CD14-positive monocyte (primary cell): ENCODE measurements around the gene RGS2. TPM values are rescaled to one million over a fixed set of nuclear protein-coding genes. Genes with fewer than 3 reads are reported as not detected.

ENCODE experiments used
- DNase-seq, 3 donors: peaks; one replicate each; pipeline ENCODE4 v3.0.0-alpha.2; 2011 to 2022
- H2AFZ ChIP-seq: 2 replicates; pipeline ENCODE4 v1.6.0; 2012; ENCODE audit warnings: mild to moderate bottlenecking, low read depth, low read length, inconsistent platforms; ENCODE audit not compliant: insufficient read depth, poor library complexity, severe bottlenecking
- H3K27ac ChIP-seq, 2 donors: 1 replicate in 1 of 2; 2 replicates in 1 of 2; pipeline ENCODE4 v1.5.1; 2012 to 2013; ENCODE audit warnings: low read length in 2 of 2, control low read depth in 1 of 2, inconsistent platforms in 1 of 2, low read depth in 1 of 2, mild to moderate bottlenecking in 1 of 2
- H3K27me3 ChIP-seq, 2 donors: one replicate each; pipeline versions ENCODE4 v1.6.0 to v1.6.1; 2011 to 2013; ENCODE audit warnings: low read length in 2 of 2; ENCODE audit not compliant: control insufficient read depth in 2 of 2, insufficient read depth in 2 of 2
- H3K36me3 ChIP-seq, 2 donors: replicated peaks in 1 of 2; 1 replicate in 1 of 2; 2 replicates in 1 of 2; pipeline versions ENCODE4 v1.5.1 to v1.6.1; 2012 to 2013; ENCODE audit warnings: low read length in 2 of 2, control low read depth in 1 of 2, inconsistent platforms in 1 of 2, mild to moderate bottlenecking in 1 of 2; ENCODE audit not compliant: insufficient read depth in 2 of 2, control insufficient read depth in 1 of 2
- H3K4me1 ChIP-seq, 2 donors: 1 replicate in 1 of 2; 2 replicates in 1 of 2; pipeline versions ENCODE4 v1.5.1 to v1.6.1; 2012 to 2013; ENCODE audit warnings: low read length in 2 of 2, control low read depth in 1 of 2, inconsistent platforms in 1 of 2, mild to moderate bottlenecking in 1 of 2, moderate library complexity in 1 of 2; ENCODE audit not compliant: insufficient read depth in 2 of 2, control insufficient read depth in 1 of 2
- H3K4me2 ChIP-seq: replicated peaks from 2 replicates; pipeline ENCODE3; 2012; ENCODE audit warnings: low read length, moderate library complexity, mild to moderate bottlenecking; ENCODE audit not compliant: poor library complexity, severe bottlenecking; ENCODE audit errors: extremely low read depth
- H3K4me3 ChIP-seq, 3 experiments: fragments of 200-600 bp in 1 of 3; sonication (generic) in 1 of 3; replicated peaks in 1 of 3; 1 replicate in 2 of 3; 2 replicates in 1 of 3; pipeline ENCODE4 v1.5.1; 2011 to 2013; ENCODE audit warnings: low read length in 3 of 3, mild to moderate bottlenecking in 3 of 3, control low read depth in 2 of 3, low read depth in 2 of 3, inconsistent platforms in 1 of 3, moderate library complexity in 1 of 3
- H3K79me2 ChIP-seq: 2 replicates; pipeline ENCODE4 v1.6.0; 2012; ENCODE audit warnings: mild to moderate bottlenecking, control low read depth, inconsistent platforms, low read length, moderate library complexity; ENCODE audit not compliant: insufficient read depth
- H3K9ac ChIP-seq: 2 replicates; pipeline ENCODE4 v1.6.0; 2017; ENCODE audit warnings: low read length, mild to moderate bottlenecking; ENCODE audit not compliant: insufficient read depth, poor library complexity, severe bottlenecking
- H3K9me3 ChIP-seq, 2 donors: replicated peaks in 1 of 2; 1 replicate in 1 of 2; 2 replicates in 1 of 2; pipeline versions ENCODE4 v1.5.1 to v1.6.1; 2012 to 2013; ENCODE audit warnings: low read length in 2 of 2, control low read depth in 1 of 2; ENCODE audit not compliant: control insufficient read depth in 1 of 2, insufficient read depth in 1 of 2
- H4K20me1 ChIP-seq: 2 replicates; pipeline ENCODE4 v1.6.0; 2012; ENCODE audit warnings: mild to moderate bottlenecking, low read length, control low read depth, moderate library complexity; ENCODE audit not compliant: insufficient read depth
- H3K27ac Mint-ChIP-seq, 7 donors: one replicate each; pipeline ENCODE4 v1.8.0; 2020; ENCODE audit warnings: mild to moderate bottlenecking in 7 of 7, mixed read lengths in 7 of 7, moderate library complexity in 6 of 7, inconsistent platforms in 2 of 7
- H3K27me3 Mint-ChIP-seq, 3 donors: one replicate each; pipeline ENCODE4 v1.8.0; 2021 to 2022; ENCODE audit warnings: low read depth in 3 of 3, mild to moderate bottlenecking in 3 of 3, mixed read lengths in 3 of 3, moderate library complexity in 3 of 3, inconsistent platforms in 1 of 3
- H3K36me3 Mint-ChIP-seq, 2 donors: one replicate each; pipeline ENCODE4 v1.8.0; 2020; ENCODE audit warnings: mixed read lengths in 2 of 2, inconsistent platforms in 1 of 2, mild to moderate bottlenecking in 1 of 2
- H3K4me1 Mint-ChIP-seq: one replicate; pipeline ENCODE4 v1.8.0; 2020; ENCODE audit warnings: mild to moderate bottlenecking, mixed read lengths
- H3K4me3 Mint-ChIP-seq, 2 donors: one replicate each; pipeline ENCODE4 v1.8.0; 2020; ENCODE audit warnings: mild to moderate bottlenecking in 2 of 2, mixed read lengths in 2 of 2, moderate library complexity in 1 of 2
- H3K9me3 Mint-ChIP-seq, 7 donors: one replicate each; pipeline ENCODE4 v1.8.0; 2020 to 2022; ENCODE audit warnings: mixed read lengths in 7 of 7, mild to moderate bottlenecking in 6 of 7, moderate library complexity in 6 of 7, inconsistent platforms in 2 of 7
- CTCF ChIP-seq: fragments of 200-600 bp; IDR thresholded peaks from one replicate; pipeline ENCODE4 v1.8.0; 2022; ENCODE audit warnings: antibody characterized with exemption, mild to moderate bottlenecking
- WGBS: methylation state at CpG from one replicate; pipeline ENCODE4 v1.1.5; 2013; ENCODE audit warnings: missing lambda C conversion rate; ENCODE audit not compliant: insufficient coverage; 5-methylcytosine and 5-hydroxymethylcytosine counted together
- intact Hi-C, 2 donors: fragments of 100-400 bp; cut with micrococcal nuclease; formaldehyde crosslinking; loops; one replicate each; pipeline versions ENCODE4 v1.15.0 to v1.15.1; 2023
- polyA plus RNA-seq, 3 donors: library from polyadenylated mRNA; depleted of rRNA in 1 of 3; unstranded in 2 of 3; stranded (reverse) in 1 of 3; fragments of 300-500 nt in 2 of 3; fragments of >200 nt in 1 of 3; fragmentation: Illumina TruSeq in 2 of 3; gene quantifications; 1 replicate in 2 of 3; 2 replicates in 1 of 3; pipeline ENCODE4 v1.2.3, GENCODE V29; 2012 to 2021

RGS2 gene
- polyA plus RNA-seq, 3 donors: 974 to 3,307 (median 1,708) TPM

DNA sequence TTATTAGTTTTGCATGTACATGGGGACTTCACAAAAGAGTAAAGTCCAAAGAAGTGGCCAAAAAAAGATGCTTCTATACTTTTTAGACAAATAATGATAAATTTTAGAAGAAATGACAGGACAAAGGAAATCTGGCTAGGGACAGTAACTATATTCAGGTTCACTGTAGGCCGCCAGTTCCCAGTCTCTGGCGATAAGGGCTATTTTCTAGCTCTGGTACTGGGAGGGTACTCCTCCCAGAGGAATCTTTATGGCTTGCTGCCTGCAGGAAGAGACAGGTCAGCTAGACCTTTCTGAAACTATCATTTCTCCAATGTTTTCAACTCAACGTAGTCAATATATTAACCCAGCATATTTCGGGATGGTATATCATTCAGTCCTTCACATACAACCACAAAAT lies 37.5 kb upstream of the RGS2 start:
- peaks cover 0 to 2% (median 0%) of the 10 kb centered on the region in 7 donors for H3K9me3 Mint-ChIP-seq
- Histone ChIP-seq H4K20me1 (no peaks in the 10 kb centered on the region), H3K27me3 (no peaks in the 10 kb centered on the region), H3K4me1 (no peaks in the 10 kb centered on the region), H3K9me3 (no peaks in the 10 kb centered on the region), H3K27ac (no peak overlapping the region), H3K4me2 (no peak overlapping the region), H3K36me3 (no peaks in the 10 kb centered on the region), H2AFZ (no peak overlapping the region), H3K9ac (no peak overlapping the region), H3K4me3 (no peak overlapping the region), H3K79me2 (no peaks in the 10 kb centered on the region)
- DNase-seq: no peak
- no peaks in the 10 kb centered on the region for H3K4me1 Mint-ChIP-seq
- H3K27me3 Mint-ChIP-seq: peaks cover 0 to 5% (median 0%) of the 10 kb centered on the region in 3 donors
- intact Hi-C loops: no loop called here
- no peak overlapping the region for H3K4me3 Mint-ChIP-seq
- H3K36me3 Mint-ChIP-seq: no peaks in the 10 kb centered on the region
- no peak for TF ChIP-seq CTCF
- WGBS: 80% methylated on average over 1 of the region's 4 CpGs
- H3K27ac Mint-ChIP-seq: no peak overlapping the region

DNA sequence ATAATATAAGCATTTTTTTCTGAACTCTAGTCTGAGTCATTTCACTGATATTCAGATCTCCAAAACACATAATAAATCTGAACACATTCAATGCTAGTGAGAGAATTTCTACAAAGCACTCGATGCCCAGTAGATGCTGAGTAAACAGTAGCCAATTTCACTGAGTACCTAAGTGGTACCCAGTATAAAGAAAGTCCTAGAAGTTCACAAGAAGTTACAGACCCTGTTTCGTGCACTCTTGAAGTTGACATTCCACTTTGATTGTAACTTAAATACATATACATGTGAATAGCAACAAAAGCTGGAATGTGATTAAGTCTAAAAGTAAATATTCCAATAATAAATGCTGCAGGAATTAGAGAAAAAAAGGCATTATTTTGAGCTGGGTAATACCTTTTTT lies 33.2 kb upstream of the RGS2 start:
- Histone ChIP-seq H3K9ac (no peak overlapping the region), H3K27ac (no peak overlapping the region), H3K4me1 (no peaks in the 10 kb centered on the region), H3K9me3 (no peaks in the 10 kb centered on the region), H3K36me3 (no peaks in the 10 kb centered on the region), H2AFZ (no peak overlapping the region), H3K79me2 (no peaks in the 10 kb centered on the region), H3K27me3 (no peaks in the 10 kb centered on the region), H3K4me3 (no peak overlapping the region), H3K4me2 (no peak overlapping the region), H4K20me1 (no peaks in the 10 kb centered on the region)
- DNase-seq: no peak
- H3K36me3 Mint-ChIP-seq: no peaks in the 10 kb centered on the region
- no peaks in the 10 kb centered on the region for H3K4me1 Mint-ChIP-seq
- TF ChIP-seq CTCF: no peak
- no peak overlapping the region for H3K4me3 Mint-ChIP-seq
- intact Hi-C loops: no loop called here
- peaks cover 0 to 2% (median 0%) of the 10 kb centered on the region in 3 donors for H3K27me3 Mint-ChIP-seq
- no CpG with 5 or more reads among the region's 2 CpGs for WGBS
- no peak overlapping the region for H3K27ac Mint-ChIP-seq
- H3K9me3 Mint-ChIP-seq: peaks cover 0 to 4% (median 1%) of the 10 kb centered on the region in 7 donors
